GM21515 (cell line): Measurements from ENCODE around the gene WNT7B.

Experiments used
- ATAC-seq: cut with Tn5 transposase; IDR thresholded peaks from one replicate; pipeline ENCODE4 v1.9.1; 2021; ENCODE audit not compliant: unreplicated experiment

The WNT7B gene

DNA sequence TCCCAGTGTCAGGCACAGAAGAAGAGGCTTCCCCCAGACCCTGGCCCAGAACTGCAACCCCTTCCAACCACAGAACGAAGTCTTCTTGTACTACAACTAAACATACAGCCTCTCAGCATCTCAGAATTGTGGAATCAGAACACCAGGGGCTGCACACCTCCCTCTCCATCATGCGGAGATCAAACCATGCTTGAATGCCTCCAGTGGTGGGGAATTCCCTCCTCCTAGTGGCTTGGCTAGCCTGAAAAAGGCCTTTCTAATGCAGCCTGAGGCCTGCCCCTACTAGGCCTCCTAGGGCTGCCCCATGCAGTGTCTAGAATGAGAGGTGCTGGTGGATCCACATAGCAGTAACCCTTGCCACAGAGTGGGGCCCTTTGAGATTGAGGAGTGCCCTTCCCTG is 62.7 kb downstream of the WNT7B start:
- ATAC-seq: no peak

- ATAC-seq: no peak
Observed at GRCh38 chr22:45912910-45913309, 64.1 kb downstream of the WNT7B start.

DNA sequence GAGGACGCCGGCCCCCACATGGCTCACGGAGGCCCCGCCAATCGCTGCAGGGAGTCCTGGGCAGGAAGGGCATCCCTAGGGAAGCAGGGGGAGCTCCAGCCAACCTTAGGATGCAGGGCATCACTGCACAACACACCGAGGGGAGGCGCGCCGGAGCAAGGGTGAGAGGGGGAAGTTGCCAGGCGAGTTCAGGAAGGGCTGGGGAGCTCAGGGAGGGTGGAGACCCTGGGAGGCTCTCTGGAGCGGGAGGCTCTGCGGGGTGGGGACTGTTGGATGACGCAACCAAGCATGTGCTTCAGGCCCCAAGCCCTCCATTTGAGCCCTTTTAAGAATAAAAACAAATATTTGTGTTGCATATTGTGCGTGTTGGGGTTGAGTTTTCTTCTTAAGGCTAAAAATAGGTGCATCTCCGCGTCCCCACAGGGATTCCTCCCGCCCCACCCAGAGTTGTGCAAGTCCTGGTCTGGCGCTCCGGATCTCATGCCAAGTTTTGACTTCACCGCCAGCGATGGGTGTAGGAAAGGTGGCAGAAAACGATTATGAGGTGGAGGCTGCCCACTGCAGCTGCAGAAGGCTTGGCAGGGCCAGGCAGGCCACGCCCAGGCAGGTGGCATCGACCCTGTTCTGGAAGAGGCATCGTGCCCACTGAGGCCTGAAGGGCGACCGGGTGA is 65.2 kb downstream of the WNT7B start:
- ATAC-seq: no peak

- ATAC-seq: no peak
Observed at GRCh38 chr22:45910928-45911467, 66.0 kb downstream of the WNT7B start.

GRCh38 chr22:45908961-45909360 is 68.0 kb downstream of the WNT7B start:
- no peak for ATAC-seq

DNA sequence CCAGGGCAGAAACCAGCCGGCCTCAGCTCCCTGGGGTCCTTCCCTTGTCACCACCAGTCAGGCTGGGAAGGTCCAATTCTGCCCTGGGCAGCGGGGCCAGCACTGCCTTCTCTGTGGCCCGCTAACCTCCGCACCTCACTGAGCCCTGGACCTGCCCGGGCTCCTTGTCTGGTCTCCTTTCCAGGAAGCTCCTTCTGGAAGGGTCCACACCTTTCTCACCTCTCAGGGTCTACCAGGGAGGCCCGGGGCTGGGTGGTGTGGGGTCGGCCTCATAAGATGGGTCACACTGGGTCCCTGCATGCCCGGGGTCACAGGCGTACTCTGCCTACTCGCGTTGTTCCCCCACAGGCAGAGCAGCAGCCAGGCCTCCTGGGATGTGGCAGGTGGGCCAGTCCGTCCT is 69.0 kb downstream of the WNT7B start:
- ATAC-seq: no peak

DNA sequence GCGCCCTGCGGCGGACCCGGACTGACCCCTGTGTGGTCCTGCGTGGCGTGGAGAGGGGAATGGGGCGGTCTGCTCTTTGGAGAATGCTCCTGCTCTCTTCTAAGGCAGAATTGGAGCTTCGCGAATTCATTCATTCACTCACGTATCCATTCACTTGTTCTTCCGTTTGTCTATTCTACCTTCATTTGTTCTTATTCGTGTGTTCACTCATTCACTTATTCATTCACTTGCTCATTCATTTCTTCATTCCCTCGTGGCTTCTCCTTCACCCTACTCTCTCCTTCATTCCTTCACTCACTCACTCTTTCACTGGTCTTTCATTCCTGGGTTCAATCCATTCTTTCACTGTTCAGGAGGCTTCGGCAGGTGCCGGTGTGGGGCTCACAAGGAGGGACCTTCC is 69.6 kb downstream of the WNT7B start:
- no peak for ATAC-seq

GRCh38 chr22:45906946-45907345 is 70.0 kb downstream of the WNT7B start:
- no peak for ATAC-seq

DNA sequence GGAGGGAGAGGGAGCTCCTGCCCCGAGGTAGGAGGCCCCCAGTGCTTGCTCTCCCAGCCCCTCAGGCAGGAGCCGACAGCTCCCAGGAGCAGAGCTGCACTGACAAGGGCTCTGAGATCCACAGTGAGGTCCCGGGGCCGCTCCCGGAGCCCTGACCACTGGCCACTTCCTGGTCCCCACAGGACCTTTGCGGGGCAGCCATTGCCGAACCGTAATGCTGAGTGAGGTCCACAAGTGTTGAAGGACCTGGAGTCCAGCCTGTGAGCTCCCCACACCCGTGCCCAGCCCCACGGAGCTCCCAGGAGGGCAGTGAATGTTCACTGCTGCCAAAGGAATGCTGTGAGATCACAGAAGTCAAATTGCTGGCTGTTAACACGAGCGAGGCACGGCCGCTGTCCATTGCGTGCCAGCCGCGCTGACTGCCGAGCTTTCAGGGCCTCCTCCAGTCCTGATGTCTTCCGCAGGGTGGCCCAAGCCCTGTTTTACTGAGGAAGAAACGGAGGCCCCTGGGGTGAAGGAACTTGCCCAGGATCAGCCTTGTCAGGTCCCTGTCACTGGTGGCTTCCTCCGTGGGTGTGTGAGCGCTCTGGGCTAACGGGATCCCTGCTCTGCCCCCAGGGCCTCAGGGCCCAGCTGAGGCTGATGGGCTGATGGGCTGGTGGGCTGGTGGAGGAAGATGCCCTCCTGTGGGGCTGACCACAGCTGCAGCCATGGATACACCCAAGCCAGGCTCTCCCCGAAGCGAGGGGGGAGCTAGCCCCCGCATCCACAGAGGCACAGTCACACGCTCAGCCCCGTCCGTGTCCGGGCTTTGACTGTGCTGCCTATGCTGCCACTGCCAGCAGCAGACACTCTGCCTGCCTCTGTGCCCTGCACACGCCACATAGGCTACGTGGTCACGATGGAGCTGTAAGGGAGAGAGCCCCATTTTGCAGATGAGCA is 70.8 kb downstream of the WNT7B start:
- ATAC-seq: no peak

GRCh38 chr22:45905326-45905923 is 71.5 kb downstream of the WNT7B start:
- ATAC-seq: no peak

- ATAC-seq: no peak
Observed at GRCh38 chr22:45904236-45904635, 72.7 kb downstream of the WNT7B start.

DNA sequence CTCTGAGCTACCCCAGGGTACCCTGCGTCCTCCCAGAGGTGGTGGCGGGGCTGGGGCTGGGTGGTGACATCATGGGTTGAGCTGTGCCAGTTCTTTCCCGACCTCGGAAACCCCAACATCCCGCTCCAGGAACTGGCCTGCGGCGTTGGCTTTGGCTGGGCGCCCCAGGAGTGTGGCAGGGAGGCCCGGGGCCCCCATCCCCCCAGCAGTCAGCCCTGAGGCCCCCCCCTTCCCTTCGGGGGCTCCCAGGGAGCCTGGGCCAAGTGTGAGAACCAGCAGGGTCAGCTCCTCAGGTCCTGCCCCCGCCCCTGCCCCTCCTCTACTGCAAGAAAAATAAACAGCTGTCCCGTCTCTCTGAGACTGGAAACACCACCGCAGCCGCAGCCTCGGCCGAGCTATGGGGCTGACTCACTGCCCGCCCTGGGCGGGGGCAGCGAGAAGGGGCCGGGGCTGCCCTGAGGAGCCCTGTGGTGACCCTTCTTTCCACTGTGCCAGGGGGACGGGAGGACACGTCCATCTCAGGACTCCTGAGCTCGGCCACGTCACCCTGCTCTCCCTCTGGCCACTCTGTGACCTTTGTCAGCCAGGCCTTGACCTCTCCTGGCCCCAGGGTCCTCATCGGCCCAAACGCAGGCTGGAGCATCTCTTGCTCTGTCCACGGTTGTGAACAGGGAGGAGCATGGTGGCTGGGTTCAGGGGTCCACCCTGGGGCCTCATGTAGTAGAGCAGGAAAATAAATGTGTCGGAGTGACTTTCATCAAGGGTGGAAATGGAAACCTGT is 73.4 kb downstream of the WNT7B start:
- no peak for ATAC-seq

- ATAC-seq: no peak
Observed at GRCh38 chr22:45897736-45898135, 79.2 kb downstream of the WNT7B start.

DNA sequence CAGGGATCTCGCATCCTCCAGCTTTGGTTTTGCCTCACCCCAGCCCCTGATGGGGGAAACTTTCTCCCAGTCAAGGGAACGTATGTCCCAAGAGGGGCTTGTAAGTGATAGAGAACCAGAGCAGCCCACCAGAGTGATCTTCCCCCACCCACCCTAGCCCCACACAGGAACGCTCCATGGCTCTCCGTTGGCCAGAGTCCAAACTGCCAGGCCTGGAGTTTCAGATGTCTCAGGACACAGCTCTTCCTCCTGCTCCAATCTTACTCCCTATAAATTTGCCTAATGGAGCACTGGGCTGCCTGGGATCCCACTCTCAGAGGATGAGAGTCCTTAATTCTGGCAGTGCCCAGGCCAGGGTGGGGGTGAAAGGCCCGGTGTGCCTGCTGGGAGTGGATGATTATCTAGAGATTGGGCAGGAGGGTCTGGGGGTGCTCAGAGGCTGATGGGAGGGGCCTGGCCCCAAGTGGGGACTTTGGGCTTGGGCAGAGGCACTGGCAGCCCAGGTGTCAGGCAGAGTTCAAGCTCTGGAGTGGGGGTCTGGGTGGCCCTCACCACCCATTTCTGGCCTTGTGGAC is 79.9 kb downstream of the WNT7B start:
- no peak for ATAC-seq

DNA sequence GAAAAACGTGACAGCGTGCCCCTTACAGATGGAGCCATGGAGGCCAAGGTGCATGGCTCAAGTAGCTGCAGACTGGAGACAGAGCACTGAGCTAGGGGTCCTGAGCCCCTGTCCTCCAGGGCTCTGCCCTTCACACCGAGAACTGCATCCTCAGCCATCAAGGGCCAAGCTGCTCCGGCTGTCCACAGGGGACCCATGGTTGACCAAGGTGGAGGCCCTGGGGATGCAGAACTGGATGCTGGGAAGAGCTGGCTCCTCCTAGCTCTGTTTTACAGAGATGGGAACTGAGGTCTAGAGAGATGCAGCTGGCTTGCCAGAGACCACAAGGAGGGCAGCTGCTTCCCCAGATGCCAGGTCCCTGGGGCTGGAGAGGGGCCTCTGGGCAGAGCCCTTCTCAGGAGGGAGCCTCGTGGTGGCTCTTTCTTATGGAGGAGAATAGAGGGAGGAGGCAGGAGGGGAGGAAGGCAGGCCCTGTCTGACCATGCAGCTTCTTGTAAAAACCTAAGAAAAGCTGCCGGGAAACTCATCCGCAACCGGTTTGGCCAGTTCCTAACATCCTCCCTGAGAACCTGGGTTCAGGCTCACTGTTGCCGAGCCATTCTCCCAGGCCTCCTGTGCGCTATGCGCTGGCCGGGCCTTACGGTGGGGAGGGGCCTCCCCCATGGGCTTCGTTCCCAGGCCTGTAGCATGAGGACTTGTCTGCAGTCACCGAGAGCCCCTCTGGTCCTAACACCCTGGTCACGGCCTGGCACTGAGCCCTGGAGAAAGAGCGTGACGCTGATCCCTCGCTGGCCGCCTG is 80.6 kb downstream of the WNT7B start:
- no peak for ATAC-seq

GRCh38 chr22:45895436-45896152 is 81.4 kb downstream of the WNT7B start:
- no peak for ATAC-seq

DNA sequence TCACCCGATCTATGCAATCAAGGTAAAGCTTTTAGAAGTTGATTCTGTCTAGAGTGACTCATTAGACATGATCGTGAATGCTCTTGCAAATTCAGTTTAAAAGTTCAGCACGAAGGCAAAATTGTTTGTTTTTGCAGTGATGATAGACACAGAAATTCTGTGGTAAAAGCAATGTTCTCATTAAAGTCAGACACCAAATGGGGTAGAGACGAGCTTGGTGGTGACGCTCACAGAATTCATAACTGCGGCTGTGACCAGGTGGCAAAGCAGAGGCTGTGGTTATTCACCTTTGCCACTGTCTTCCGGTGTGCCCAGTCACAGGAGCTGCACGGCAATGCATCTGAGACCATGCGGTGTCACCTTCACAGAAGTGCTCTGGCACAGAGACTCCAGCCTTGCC is 83.4 kb downstream of the WNT7B start:
- ATAC-seq: no peak

DNA sequence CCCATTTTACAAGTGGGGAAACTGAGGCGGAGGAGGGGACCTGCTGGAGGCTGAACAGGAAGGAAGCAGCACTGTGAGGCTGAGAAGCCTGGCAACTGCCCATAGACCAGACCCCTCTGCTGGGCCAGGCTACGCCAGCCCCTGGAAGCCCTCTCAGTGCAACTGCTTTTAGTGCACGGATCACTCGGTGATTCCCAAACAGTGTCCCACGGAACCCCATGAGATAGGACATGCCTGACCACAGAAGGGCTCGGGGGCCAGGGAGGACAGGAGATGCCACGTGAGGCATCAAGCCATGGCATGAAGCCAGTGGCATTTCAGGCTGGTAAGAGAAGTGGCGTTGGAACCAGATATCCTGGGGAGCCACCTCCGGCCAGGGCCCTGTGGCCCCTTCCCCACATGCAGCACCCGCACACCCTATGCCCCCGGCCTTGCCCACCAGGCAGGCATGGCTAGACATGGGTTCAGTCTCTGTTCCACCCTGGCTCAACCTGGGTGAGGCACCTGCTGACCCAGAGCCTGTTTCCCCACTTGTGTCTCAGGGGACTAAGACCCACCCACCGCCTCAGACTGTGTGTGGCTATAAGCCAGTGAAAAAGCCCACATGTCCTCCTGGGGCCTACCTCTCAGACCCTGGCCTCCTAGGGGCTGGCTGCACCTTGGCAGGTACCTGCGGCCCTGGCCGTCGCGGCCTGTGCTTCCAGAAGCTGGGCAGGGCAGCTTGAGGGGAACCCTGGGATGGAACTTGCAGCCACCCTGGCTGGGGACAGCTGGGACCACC is 84.1 kb downstream of the WNT7B start:
- ATAC-seq: no peak
